Activated CD8-positive, alpha-beta T cell treated with anti-CD3 and anti-CD28 coated beads, Interleukin-2, amount 10 ng/mL, durations not matched to agents 7 days and 5 days (primary cell): ENCODE results near the gene TMPRSS4. TPM values are rescaled to one million over a fixed set of nuclear protein-coding genes. Genes with fewer than 3 reads are reported as not detected.

Experiments used
- ATAC-seq: fragments of 150-1000 bp; cut with Tn5 transposase; one replicate; pipeline ENCODE4 v1.10.0; 2021; ENCODE audit warnings: moderate library complexity
- CTCF ChIA-PET: fragments of 350-600 bp; sonication (Branson Sonifier 250); formaldehyde crosslinking; loops from one replicate; lab custom pipeline; 2021; ENCODE audit warnings: antibody characterized with exemption; lab: Charles Lee
- POLR2A ChIA-PET: fragments of 350-600 bp; sonication (Branson Sonifier 250); formaldehyde crosslinking; loops from one replicate; lab custom pipeline; 2021; ENCODE audit warnings: antibody characterized with exemption; lab: Charles Lee
- DNase-seq: peaks from one replicate; pipeline ENCODE4 v3.0.0-alpha.2; 2020
- H3K27ac Mint-ChIP-seq: one replicate; pipeline ENCODE4 v1.8.0; 2021; ENCODE audit warnings: mild to moderate bottlenecking, mixed read lengths
- H3K27me3 Mint-ChIP-seq: one replicate; pipeline ENCODE4 v1.8.0; 2021; ENCODE audit warnings: low read depth, mixed read lengths
- H3K36me3 Mint-ChIP-seq: one replicate; pipeline ENCODE4 v1.8.0; 2021; ENCODE audit warnings: low read depth, mixed read lengths
- H3K4me1 Mint-ChIP-seq: one replicate; pipeline ENCODE4 v1.8.0; 2021; ENCODE audit warnings: low read depth, mixed read lengths
- H3K4me3 Mint-ChIP-seq: one replicate; pipeline ENCODE4 v1.8.0; 2021; ENCODE audit warnings: mild to moderate bottlenecking, mixed read lengths
- H3K9me3 Mint-ChIP-seq: one replicate; pipeline ENCODE4 v1.8.0; 2022; ENCODE audit warnings: mixed read lengths; ENCODE audit not compliant: insufficient read depth
- total RNA-seq, 2 experiments: library from RNA; stranded (reverse); gene quantifications; one replicate each; pipeline ENCODE4 v1.2.3, GENCODE V29; 2021

Gene TMPRSS4
- total RNA-seq, result under 1 TPM; 0.37 to 0.50 TPM

GRCh38 chr11:118076754-118077281, at the start of gene TMPRSS4:
TMPRSS4 (plus strand) TSS chr11:118077078; CDS start chr11:118077303, 225 bp downstream.
- ChIA-PET CTCF (no interaction called here), POLR2A (no interaction called here)
- ATAC-seq, result no peak
- Mint-ChIP-seq H3K4me1 (peaks cover 13% of the 10 kb centered on the region), H3K27me3 (peaks cover 14% of the 10 kb centered on the region), H3K27ac (peak within 1 kb of the TSS; percentile 13), H3K4me3 (no peak within 1 kb of the TSS), H3K9me3 (no peaks in the 10 kb centered on the region), H3K36me3 (no peaks in the 10 kb centered on the region)
- no peak for DNase-seq

- POLR2A ChIA-PET, result no interaction called here
- ATAC-seq (no peak), DNase-seq (no peak)
- Mint-ChIP-seq H3K27me3 (no peaks in the 10 kb centered on the region), H3K9me3 (peaks cover 7% of the 10 kb centered on the region), H3K4me3 (no peak overlapping the region), H3K36me3 (peaks cover 10% of the 10 kb centered on the region), H3K4me1 (peaks cover 21% of the 10 kb centered on the region), H3K27ac (no peak overlapping the region)
- CTCF ChIA-PET, result no interaction called here
Observed at GRCh38 chr11:118027694-118028093, 49.2 kb upstream of the TMPRSS4 start.

GRCh38 chr11:118028626-118029025, 48.3 kb upstream of the TMPRSS4 start:
- POLR2A ChIA-PET, result no interaction called here
- peaks cover 7% of the 10 kb centered on the region for H3K36me3 Mint-ChIP-seq

GRCh38 chr11:118033443-118033842, 43.4 kb upstream of the TMPRSS4 start:
- H3K4me1 Mint-ChIP-seq, result peaks cover 38% of the 10 kb centered on the region
- ATAC-seq, result no peak

More at GRCh38 chr11:118028626-118029025, 48.3 kb upstream of the TMPRSS4 start:
- H3K4me1 Mint-ChIP-seq, result peaks cover 26% of the 10 kb centered on the region
- ATAC-seq, result no peak
- peaks cover 7% of the 10 kb centered on the region for H3K9me3 Mint-ChIP-seq
- DNase-seq, result no peak
- no peaks in the 10 kb centered on the region for H3K27me3 Mint-ChIP-seq
- CTCF ChIA-PET, result interaction anchor here (0.9 to 1.6 kb wide), 3 partner anchors 13 to 206 kb away, joined by 3 to 4 read pairs (median 4); no protein-coding TSS in a partner anchor
- peak overlapping the region; percentile 37 for H3K27ac Mint-ChIP-seq
- no peak overlapping the region for H3K4me3 Mint-ChIP-seq

GRCh38 chr11:118042141-118042540, 34.7 kb upstream of the TMPRSS4 start:
- ChIA-PET POLR2A (interaction anchor here (1.6 to 1.7 kb wide), 2 partner anchors 9 to 39 kb away, joined by 4 to 8 read pairs; no protein-coding TSS in a partner anchor), CTCF (interaction anchor here (0.9 to 7.3 kb wide), 10 partner anchors 10 to 234 kb away, joined by 3 to 44 read pairs (median 3); partner anchors contain the start of gene IL10RA)
- Mint-ChIP-seq H3K4me3 (peak overlapping the region; percentile 22), H3K4me1 (peaks cover 82% of the 10 kb centered on the region), H3K27ac (peak overlapping the region; percentile 30), H3K36me3 (peaks cover 16% of the 10 kb centered on the region), H3K27me3 (no peaks in the 10 kb centered on the region), H3K9me3 (peaks cover 6% of the 10 kb centered on the region)
- no peak for ATAC-seq
- no peak for DNase-seq

More at GRCh38 chr11:118033443-118033842, 43.4 kb upstream of the TMPRSS4 start:
- H3K9me3 Mint-ChIP-seq, result peaks cover 6% of the 10 kb centered on the region
- no peak for DNase-seq
- H3K27me3 Mint-ChIP-seq, result no peaks in the 10 kb centered on the region
- H3K4me3 Mint-ChIP-seq, result no peak overlapping the region
- ChIA-PET POLR2A (no interaction called here), CTCF (interaction anchor here (1.4 kb wide), 1 partner anchor 20 kb away, joined by 6 read pairs; no protein-coding TSS in a partner anchor)
- H3K36me3 Mint-ChIP-seq, result peaks cover 4% of the 10 kb centered on the region
- peak overlapping the region; percentile 44 for H3K27ac Mint-ChIP-seq

GRCh38 chr11:118042796-118043195, 34.1 kb upstream of the TMPRSS4 start:
- Mint-ChIP-seq H3K4me1 (peaks cover 83% of the 10 kb centered on the region), H3K27ac (peak overlapping the region; percentile 58), H3K9me3 (peaks cover 2% of the 10 kb centered on the region), H3K36me3 (peaks cover 12% of the 10 kb centered on the region), H3K27me3 (no peaks in the 10 kb centered on the region), H3K4me3 (no peak overlapping the region)
- DNase-seq (no peak), ATAC-seq (no peak)
- ChIA-PET POLR2A (interaction anchor here (1.6 to 1.7 kb wide), 2 partner anchors 9 to 40 kb away, joined by 4 to 8 read pairs; no protein-coding TSS in a partner anchor), CTCF (interaction anchor here (0.9 to 7.3 kb wide), 9 partner anchors 10 to 235 kb away, joined by 3 to 44 read pairs (median 3); partner anchors contain the start of gene IL10RA)

- no peaks in the 10 kb centered on the region for H3K27me3 Mint-ChIP-seq
- ChIA-PET CTCF (interaction anchor here (1.2 to 5.8 kb wide), 14 partner anchors 29 to 238 kb away, joined by 3 to 47 read pairs (median 7); partner anchors contain the start of genes FXYD2 and IL10RA), POLR2A (interaction anchor here (1.0 to 5.8 kb wide), 8 partner anchors 29 to 98 kb away, joined by 3 to 91 read pairs (median 16); partner anchors contain the start of gene IL10RA)
- ATAC-seq (no peak), DNase-seq (no peak)
- H3K36me3 Mint-ChIP-seq, result peaks cover 2% of the 10 kb centered on the region
- peaks cover 87% of the 10 kb centered on the region for H3K4me1 Mint-ChIP-seq
- H3K4me3 Mint-ChIP-seq, result no peak overlapping the region
- peak overlapping the region; percentile 77 for H3K27ac Mint-ChIP-seq
- no peaks in the 10 kb centered on the region for H3K9me3 Mint-ChIP-seq
Observed at GRCh38 chr11:118045191-118045590, 31.7 kb upstream of the TMPRSS4 start.

GRCh38 chr11:118046051-118046963, 30.6 kb upstream of the TMPRSS4 start:
- H3K4me3 Mint-ChIP-seq, result peak overlapping the region; percentile 9
- H3K4me1 Mint-ChIP-seq, result peaks cover 91% of the 10 kb centered on the region
- DNase-seq (peak; percentile 50), ATAC-seq (peak; percentile 76)
- H3K27ac Mint-ChIP-seq, result peak overlapping the region; percentile 77
- ChIA-PET CTCF (interaction anchor here (0.9 to 5.8 kb wide), 15 partner anchors 30 to 239 kb away, joined by 3 to 47 read pairs (median 7); partner anchors contain the start of genes FXYD2 and IL10RA), POLR2A (interaction anchor here (0.7 to 5.8 kb wide), 10 partner anchors 9 to 99 kb away, joined by 3 to 91 read pairs (median 10); partner anchors contain the start of gene IL10RA)
- no peaks in the 10 kb centered on the region for H3K9me3 Mint-ChIP-seq
- H3K27me3 Mint-ChIP-seq, result no peaks in the 10 kb centered on the region
- H3K36me3 Mint-ChIP-seq, result peaks cover 2% of the 10 kb centered on the region

GRCh38 chr11:118046964-118047700, 29.7 kb upstream of the TMPRSS4 start:
- Mint-ChIP-seq H3K4me1 (peaks cover 90% of the 10 kb centered on the region), H3K4me3 (no peak overlapping the region), H3K36me3 (no peaks in the 10 kb centered on the region), H3K27me3 (no peaks in the 10 kb centered on the region), H3K27ac (peak overlapping the region; percentile 53), H3K9me3 (no peaks in the 10 kb centered on the region)
- DNase-seq, result no peak
- ATAC-seq, result no peak
- POLR2A ChIA-PET, result interaction anchor here (0.6 to 5.8 kb wide), 12 partner anchors 10 to 232 kb away, joined by 3 to 91 read pairs (median 6); partner anchors contain the start of gene IL10RA
- CTCF ChIA-PET, result interaction anchor here (0.8 to 5.8 kb wide), 15 partner anchors 10 to 240 kb away, joined by 3 to 47 read pairs (median 5); partner anchors contain the start of gene IL10RA

GRCh38 chr11:118047749-118048148, 29.1 kb upstream of the TMPRSS4 start:
- DNase-seq, result no peak
- peak overlapping the region; percentile 53 for H3K27ac Mint-ChIP-seq
- CTCF ChIA-PET, result interaction anchor here (0.8 to 5.8 kb wide), 13 partner anchors 10 to 240 kb away, joined by 3 to 47 read pairs (median 5); partner anchors contain the start of gene IL10RA
- H3K4me3 Mint-ChIP-seq, result no peak overlapping the region
- H3K27me3 Mint-ChIP-seq, result no peaks in the 10 kb centered on the region
- peaks cover 90% of the 10 kb centered on the region for H3K4me1 Mint-ChIP-seq
- POLR2A ChIA-PET, result interaction anchor here (0.6 to 5.8 kb wide), 6 partner anchors 32 to 233 kb away, joined by 3 to 91 read pairs (median 12); partner anchors contain the start of gene IL10RA
- no peaks in the 10 kb centered on the region for H3K9me3 Mint-ChIP-seq
- no peak for ATAC-seq
- no peaks in the 10 kb centered on the region for H3K36me3 Mint-ChIP-seq
